Activated effector memory CD4-positive, alpha-beta T cell treated with Interleukin-2 at 50 U/mL for 16 hours (primary cell): ENCODE results near the gene RBM19.

ENCODE experiments used
- DNase-seq: peaks from one replicate; pipeline ENCODE4 v3.0.0-alpha.2; 2020

Gene RBM19

DNA sequence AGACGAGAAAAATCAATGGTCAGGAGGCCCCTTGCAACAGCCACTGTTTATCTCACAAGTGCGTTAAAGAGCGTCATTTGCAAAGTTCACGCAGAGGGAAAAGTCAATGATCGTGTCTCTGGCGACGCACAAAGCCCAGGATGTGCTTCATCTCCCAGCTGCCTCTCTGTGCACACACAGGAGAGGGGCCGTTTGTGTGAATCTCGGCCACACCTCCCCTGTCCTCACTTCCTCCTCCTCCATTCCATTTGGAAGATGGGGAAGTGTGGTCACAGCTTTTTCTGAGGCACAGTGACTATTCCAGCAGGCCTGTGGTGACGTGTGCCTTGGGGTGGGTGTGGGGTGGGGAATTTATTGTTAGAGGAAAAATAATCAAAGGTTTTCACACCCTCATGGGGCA lies 90.4 kb downstream of the RBM19 start:
- DNase-seq = no peak

DNA sequence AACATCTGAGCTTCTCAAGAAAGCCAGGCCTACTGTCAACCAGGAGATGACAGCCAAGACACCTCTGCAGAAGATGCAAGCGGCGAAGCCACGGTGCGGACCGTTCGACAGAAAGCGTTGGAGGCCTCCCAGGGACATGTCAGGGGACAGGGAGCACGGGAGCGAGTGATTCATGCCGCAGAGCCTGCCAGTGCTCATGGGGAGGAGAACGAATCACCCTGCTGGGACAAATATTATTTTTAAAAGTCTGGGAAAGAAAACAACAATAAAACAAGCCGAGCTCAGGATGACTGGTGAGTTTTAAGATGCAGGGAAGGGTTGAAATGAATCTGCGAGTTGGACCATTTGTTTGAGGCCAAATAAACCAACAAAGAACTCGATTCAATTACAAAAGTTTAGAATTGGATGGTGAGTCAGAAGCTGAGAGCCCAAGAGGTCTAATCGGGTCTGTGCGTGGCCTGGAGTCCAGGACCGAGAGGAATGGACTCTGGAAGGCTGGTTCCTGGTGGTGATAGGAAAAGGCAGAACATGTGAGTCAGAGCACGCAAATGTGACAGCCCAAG lies 91.0 kb downstream of the RBM19 start:
- DNase-seq = no peak

DNA sequence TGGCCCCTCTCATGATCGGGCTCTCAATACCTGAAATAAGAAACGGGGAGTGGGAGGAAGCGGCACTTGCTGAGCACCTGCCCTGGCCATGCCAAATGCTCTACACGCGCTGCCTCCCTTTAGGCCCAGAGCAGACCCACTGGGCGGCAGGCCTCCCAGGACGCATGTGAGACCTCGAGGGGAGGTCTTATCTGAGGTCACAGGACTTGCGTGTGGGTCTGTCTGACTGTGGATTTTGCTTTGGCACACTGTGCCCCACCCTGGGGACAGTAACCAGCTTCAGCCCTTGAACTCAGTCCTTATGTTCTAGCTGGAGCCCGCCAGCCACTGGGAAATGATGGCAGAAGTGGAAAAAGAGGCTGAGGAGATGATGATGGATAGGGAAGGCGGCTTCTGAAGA lies 91.8 kb downstream of the RBM19 start:
- DNase-seq = no peak

DNA sequence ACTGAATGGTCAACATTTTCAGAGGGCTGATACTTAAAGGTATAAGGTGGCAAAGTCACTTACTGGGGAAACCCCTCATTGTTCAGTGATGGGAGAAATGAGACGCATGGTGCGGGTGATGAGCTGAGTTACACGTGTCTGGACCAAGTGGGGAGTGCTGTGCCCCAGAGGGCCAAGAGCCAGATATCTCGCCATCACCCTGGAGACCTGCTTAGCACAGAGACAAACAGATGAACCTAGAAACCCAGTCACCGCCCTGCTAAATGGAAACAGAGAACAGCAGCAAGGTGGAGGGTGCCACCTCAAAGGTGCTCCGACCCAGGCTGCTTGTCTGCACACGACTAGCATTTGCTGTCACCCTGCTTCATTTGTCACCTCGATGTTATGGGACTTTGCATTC lies 92.4 kb downstream of the RBM19 start:
- no peak for DNase-seq

DNA sequence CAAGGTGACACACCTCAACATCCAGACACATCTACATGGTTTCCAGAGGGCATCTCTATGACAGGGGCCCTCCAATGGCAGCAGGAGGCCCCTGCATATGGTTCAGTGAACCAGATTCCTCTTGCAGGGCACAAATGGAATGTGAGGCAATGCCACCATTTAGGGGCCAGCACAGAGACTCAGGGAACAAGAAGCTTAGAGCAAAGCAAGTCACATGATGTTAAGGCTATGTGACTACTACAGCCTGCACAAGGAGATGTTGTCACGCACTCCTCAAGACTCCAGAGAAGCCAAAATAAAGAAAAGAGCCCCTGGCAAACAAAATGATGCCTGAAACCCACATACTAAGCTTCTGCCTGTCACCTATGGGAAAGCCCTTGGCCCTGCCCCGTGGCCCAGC lies 95.2 kb downstream of the RBM19 start:
- no peak for DNase-seq

DNA sequence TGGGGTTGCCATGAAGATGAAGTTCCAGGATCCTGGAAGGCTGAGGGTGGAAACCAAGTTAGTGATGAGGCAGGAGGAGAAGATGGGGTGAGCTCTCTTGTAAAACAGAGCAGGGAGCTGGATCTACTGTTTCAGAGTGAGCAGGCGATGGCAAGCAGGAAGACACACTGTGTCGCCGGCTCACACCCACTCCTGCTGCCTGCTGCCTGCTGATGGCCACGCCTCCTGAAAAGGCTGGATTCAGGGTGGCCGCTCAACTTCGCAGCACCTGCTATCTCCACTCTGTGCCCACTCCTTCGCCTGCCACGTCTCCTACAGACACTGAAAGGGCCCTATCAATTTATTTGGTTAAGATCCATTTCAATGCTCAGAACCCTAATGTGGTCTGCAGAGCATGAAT lies 96.1 kb downstream of the RBM19 start:
- no peak for DNase-seq

DNA sequence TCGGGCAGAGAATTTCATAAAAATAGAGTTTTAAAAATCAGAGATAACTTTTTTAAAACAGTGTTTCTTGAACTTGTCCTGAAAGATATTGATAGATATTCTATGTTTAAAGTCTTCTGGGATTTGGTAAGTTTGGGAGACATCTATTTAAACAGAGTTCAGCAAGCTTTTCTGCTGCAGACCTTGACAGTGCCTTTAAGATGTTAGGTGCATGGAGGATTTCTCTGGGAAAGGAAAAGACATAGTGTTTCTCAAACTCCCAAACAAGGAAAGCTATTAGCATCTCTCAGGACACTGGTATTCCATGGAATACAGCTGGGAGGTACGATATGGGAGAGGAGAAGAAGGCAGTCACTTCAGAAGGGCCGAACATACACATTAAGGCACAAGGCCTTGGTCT lies 97.8 kb downstream of the RBM19 start:
- no peak for DNase-seq

DNA sequence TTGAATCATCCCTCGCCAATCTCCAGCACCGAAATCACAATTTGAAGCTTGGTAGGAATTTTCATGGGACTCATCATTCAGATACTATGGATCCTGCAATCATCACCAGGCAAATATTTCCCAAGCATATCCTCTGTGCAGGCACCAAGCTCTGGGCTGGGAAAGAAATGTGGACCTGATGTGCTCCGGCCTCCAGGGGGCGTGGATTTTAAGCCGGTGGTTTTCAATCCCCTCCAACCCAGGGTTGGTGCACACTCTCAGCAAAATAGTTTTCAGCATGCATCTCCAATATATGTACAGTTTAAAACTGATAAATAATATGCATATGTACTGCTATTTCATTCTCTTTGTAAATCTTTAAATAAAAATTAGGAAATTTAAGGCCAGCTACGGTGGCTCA lies 98.9 kb downstream of the RBM19 start:
- DNase-seq = no peak

DNA sequence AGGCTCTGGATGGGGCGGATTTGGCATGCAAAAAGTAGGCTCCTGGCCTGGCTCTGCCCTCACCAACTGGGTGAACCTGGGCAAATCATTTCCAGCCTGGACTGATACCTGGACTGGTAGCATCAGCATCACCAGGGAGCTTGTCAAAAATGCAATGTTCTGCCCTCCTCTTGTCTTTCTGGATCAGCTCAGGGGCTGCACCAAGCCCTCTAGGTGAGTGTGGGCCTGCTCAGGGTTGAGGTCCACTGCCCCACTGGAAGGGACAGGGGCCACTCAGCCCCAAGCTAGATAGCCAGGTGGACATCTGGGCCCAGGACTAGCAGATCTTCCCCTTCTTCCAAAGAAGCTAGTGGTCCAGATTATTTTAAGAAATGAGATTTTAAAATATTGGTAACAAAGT lies 99.6 kb downstream of the RBM19 start:
- DNase-seq = no peak

DNA sequence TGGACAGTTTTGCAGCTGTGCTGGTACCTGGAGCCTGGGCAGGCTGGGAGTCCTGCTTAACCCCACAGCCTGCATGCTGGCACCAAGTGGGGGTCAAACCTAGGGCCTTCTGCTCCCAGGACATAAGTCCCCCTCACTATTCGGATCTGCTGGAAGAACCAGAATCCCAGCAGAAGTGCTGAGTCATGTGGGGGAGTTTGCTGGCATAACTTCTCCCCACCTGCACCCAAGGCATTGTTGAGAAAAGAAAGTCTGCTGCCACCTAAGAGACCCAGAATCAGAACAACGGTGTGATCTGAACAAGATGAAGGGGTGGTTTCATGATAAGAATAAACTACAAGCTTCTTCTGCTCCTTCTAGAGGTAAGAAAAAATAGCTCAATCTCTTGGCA lies 102.7 kb downstream of the RBM19 start:
- no peak for DNase-seq

DNA sequence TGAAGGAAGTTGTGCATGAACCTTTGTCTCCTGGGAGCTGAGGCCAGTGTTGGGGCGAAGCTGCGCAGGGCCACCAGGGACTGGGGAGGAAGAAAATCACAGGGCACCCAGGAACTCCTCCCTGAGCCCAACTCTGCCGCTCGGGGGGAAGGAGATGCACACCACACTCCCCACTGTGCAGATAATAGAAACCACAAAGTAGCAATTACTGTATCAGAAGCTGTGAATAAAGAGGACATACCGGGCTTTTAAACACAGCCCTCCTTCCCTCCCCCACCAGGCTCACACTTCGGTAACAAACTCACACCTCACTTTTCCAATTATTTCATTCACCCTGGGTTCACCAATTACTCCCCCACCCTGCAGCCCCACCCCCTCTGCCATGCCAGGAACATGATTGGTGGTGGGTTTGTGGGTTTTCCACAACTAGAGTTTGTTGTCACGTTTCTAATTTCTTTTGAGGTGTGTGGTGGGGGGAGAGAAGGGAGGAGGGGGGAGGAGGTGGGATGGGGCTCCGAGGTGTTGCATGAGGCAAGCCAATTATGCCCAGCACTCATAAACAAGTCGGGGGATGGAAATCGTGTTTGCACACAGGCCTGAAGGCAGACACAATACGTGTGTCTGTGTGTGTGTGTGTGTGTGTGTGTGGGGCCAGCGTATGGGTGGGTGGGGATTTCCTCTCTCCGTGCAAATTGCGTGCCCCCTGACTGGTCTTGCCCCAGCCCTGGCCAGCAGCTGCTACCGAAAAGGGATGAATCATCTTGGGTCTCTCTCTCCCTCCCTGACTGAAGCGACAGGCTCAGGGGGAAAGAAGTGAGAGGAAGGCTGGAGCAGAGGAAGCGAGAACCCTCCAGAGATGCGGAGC lies 103.3 kb downstream of the RBM19 start:
- no peak for DNase-seq

DNA sequence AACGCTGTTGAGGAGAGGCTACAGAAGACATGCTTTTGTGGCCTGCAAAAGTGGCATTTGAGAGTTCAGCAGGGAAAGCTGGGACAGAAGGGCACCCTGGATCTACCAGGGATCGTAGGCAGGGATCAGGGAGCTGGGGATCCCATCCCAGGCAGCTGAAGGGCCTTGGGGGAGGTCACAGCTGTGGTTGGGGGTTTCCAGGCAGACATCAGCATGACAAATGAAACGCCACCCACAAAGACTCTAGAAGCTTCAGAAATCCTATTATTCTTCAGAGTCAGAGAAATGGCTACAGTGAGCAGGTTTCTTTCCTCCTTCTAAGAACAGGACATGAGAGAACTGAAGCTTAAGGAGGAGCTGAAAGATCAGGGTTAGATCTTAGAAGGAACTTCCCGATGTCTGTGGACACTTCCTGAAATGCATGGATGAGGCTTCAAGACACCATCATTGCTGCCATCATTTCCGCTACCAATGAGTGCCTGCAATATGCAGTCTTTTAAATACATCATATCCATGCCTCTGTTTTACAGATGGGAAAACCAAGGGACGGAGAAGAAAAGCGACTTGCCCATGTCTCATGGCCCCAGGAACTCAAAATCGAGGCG lies 104.3 kb downstream of the RBM19 start:
- DNase-seq = no peak

DNA sequence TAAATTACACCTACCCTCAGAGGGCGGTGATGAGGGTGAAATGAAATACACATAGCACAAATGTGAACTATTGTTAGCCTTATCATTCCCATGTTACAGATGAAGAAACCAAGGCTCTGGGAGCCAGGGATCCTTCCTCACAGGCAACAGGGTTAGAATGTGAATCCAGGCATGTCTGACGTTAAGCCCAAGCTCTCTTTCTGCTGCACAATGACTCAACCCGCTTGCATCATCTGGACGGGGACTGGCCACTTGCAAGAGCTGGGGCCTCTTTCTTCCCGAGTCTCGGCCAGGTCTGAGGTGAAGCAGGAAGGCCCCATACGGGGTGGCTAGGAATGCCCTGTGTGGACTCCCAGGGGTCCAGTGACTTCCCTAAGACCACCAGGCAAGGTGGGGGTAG lies 105.2 kb downstream of the RBM19 start:
- DNase-seq = no peak

DNA sequence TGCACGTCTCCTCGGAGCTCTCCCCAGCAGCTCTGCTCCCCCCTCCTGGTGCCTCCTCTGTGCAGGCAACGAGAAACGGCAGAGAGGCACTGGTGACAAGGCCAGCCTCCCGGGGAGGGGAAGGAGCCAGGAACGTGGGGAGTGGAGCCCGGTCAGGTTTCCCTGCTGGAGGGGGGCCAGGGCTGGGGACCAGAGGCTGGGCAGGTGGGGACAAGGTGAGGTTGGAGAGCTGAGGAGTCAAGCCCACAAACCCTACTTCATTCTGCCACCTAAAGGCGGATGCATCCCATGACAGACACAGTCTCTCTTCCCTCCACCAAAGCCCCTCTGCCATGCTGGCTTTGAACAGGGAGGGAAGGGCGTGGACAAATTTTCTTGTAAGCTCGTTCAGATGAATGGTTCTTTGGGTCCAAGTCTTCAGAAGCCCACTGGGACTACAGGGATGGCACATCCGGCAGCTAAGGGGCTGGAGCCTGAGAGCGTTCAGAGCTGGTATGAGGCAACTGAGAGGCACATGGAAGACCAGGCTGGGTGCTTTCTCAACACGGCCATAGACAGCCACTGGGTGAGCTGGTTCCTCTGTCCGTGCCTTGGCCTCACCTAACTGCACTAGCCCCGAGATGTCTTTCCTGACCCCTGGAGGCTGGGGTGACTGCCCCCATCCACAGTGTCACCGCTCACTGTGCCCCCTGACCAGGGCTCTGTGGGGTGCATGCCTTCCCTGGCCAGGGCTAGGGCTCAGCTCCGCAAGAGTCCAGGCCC lies 105.9 kb downstream of the RBM19 start:
- DNase-seq = no peak

DNA sequence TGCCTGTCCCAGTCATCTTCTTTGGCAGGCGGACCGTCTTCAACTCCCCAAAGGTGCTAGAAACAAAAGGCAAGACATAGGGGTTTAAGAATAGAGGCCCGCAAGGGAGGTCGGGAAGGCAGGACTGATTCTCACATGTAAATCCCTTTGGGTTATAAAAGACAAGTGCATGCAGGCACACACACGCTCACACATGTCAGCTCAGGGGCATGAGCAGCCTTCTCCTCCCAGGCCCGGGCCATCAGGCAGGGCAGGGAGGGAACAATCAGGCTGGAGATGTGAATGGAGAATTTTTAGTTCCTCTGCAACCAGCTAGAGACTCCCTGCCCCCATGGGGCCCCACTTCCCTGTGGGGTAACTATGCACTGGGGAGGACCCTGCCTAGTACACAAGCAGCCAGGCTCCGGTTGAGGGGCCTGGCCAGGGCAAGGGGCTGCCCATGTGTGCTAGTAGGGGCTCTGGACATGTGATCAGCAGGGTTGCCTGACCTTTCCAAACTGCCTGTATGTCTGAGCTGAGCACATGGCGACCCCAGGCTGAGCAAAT lies 107.2 kb downstream of the RBM19 start:
- DNase-seq = no peak

DNA sequence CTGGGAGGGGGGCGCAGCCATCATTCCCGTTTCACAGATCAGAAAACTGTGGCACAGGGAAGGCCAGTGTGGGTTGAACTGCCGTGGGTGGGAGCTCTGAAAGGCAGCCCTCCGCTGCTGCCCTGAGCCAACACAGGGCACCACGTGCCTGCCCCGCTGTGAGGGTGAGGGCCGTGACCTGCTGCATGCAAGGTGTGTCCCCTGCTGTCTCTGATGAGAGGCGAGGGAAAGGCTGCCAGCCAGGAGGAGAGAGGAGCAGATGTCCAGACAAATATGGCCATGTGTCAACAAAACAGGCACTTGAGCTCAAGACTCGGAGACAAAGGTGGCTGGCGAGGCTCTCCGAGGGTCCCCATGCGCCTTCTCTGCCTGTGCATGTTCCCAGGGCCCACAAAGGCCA lies 108.8 kb downstream of the RBM19 start:
- no peak for DNase-seq

DNA sequence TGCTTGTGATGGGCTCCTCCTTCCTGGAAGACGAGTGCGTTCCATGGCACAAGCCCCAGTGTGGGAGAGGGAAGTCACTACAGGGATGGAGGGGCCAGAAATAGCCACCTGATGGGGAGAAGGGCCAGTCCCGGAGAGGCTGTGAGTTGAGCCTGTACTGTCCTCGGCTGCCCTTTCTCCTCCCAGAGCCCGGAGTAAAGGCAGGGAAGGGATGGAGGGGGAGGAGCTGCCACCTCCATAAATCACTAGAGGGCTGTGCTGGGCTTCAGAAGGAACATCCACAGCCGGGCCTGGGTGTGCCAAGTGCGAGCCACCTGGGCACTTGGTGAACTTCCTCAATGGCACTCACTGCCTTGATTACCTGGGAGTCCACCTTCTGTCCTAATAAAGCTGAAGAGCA lies 110.1 kb downstream of the RBM19 start:
- DNase-seq = no peak

DNA sequence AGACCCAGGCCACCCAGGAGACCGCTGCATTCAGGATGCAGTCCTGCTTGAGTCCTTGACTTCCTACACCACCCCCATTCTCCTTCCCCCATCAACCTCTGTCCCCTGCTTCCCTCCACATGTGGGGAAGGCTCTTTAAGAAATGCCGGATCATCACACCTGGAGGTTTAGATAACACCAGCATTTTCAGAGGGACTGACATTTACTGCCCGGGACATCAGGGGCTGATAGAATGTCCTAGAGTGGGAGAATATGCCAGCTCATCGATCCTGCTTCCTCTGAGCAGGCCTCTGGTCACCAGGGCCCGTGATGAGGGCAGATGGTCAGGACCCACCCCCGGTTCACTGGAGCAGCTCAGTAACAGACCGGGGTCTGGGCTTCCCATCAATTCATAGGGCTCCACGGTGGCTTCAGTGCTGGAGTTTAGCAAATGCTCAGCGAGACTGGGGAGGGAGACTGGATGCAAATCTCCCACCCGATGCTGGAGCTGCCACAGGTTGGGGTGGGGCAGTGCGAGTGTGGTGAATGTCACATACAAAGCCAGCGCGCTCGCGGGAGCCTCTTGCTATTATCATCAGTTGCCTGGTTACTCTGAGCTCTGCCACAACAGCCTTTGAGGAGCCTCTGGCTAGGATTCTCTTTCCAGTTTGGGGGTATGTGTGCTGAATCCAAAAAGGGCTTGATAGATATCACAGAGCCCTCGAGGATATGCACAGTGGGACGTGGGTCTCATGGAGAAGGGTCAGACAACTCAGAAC lies 111.6 kb downstream of the RBM19 start:
- no peak for DNase-seq

DNA sequence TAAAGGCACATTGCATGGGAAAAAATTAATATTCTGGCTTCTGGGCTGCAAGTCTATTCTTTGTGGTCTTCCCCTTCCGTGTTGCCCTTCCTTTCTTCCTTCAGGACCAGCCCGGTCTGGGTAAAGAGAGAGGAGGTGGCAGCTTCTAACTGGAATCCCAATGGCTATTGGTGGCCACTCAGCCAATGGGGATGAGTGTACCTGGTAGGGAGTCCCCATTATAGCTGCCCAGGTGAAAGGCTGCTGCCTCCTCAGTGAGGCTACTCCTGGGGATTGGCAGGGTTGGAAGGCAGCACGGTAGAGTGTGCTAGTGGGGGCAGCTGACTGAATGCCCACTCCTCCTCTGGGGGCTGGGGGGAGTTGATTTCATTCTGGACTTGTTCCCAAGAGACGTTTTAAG lies 112.6 kb downstream of the RBM19 start:
- DNase-seq = no peak

DNA sequence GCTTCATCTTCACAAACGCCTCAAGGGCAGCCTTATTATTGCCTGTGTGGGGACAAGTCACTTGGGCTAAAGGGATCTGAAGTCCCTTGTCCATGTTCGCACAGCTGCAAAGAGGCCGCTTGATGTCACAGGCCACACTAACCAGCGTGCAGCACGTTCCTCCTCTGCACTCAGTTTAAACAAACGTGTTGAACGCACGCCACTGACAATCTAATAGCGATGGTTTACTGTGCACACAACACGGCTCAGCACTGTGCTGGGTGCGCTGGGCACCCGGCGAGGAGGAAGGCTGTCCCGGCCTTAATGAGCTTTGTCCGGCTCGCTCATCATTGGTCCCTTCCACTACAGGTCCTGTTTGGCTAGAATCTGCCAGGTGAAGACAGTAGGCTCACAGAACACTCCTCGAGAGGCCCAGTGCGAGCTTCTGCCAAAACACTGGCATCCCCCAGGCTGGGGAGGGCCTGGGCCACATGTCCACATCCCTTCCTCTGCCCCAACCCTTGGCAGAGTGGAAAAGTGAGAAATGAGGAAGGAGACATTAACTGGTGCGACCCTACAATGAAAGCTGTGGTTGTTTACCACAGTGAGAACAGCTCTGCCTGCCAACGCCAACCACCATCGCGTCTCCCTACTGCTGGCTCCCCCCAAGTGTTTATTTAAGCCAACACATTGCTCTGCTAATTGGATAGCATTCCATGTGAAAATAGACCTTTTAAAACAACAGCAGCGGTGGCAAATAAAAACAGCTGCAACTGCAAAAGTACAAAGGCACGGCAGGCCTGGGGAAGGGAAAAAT lies 113.2 kb downstream of the RBM19 start:
- DNase-seq = no peak

DNA sequence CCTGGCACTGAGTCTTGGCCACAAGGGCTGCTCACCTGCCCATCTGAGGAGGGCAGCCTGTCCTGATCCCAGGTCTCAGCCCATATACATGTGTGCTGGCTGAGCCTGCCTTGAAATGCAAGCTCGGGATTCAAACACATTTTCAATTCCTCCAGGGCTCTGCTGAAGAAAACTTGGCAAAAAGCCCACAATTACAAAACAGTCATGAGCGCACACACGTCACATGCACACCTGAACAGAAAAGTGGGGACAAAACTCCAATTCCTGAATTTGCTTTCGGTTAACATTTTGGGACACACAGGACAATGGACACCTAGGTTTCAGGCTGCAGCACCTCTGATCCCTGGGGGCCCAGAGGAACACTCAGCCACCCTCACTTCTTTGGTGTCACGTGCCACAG lies 113.9 kb downstream of the RBM19 start:
- no peak for DNase-seq
